Activated CD8-positive, alpha-beta memory T cell treated with anti-CD3 and anti-CD28 coated beads, Interleukin-2, amount 10 ng/mL, durations not matched to agents 7 days and 5 days (primary cell): ENCODE measurements around the gene COL15A1. TPM values are rescaled to one million over a fixed set of nuclear protein-coding genes. Genes with fewer than 3 reads are reported as not detected.

ENCODE experiments used
- ATAC-seq: fragments of 150-1000 bp; cut with Tn5 transposase; one replicate; pipeline ENCODE4 v1.10.0; 2021; ENCODE audit warnings: moderate library complexity
- CTCF ChIA-PET: fragments of 350-600 bp; sonication (Branson Sonifier 250); formaldehyde crosslinking; loops from one replicate; lab custom pipeline; 2021; ENCODE audit warnings: antibody characterized with exemption; lab: Charles Lee
- DNase-seq: peaks from one replicate; pipeline ENCODE4 v3.0.0-alpha.2; 2020
- H3K27ac Mint-ChIP-seq: one replicate; pipeline ENCODE4 v1.8.0; 2021; ENCODE audit warnings: mild to moderate bottlenecking, mixed read lengths
- H3K27me3 Mint-ChIP-seq: one replicate; pipeline ENCODE4 v1.8.0; 2021; ENCODE audit warnings: mixed read lengths
- H3K36me3 Mint-ChIP-seq: one replicate; pipeline ENCODE4 v1.8.0; 2021; ENCODE audit warnings: mild to moderate bottlenecking, mixed read lengths
- H3K4me1 Mint-ChIP-seq: one replicate; pipeline ENCODE4 v1.8.0; 2021; ENCODE audit warnings: mixed read lengths
- H3K4me3 Mint-ChIP-seq: one replicate; pipeline ENCODE4 v1.8.0; 2021; ENCODE audit warnings: mild to moderate bottlenecking, moderate library complexity, mixed read lengths
- H3K9me3 Mint-ChIP-seq: one replicate; pipeline ENCODE4 v1.8.0; 2022; ENCODE audit warnings: low read depth, mixed read lengths
- total RNA-seq, 2 experiments: library from RNA; stranded (reverse); gene quantifications; one replicate each; pipeline ENCODE4 v1.2.3, GENCODE V29; 2021

COL15A1 gene
- total RNA-seq, 2 experiments from 2014 or later = 0.45 to 0.53 TPM

- H3K27me3 Mint-ChIP-seq = no peaks in the 10 kb centered on the region
- no peaks in the 10 kb centered on the region for H3K36me3 Mint-ChIP-seq
- DNase-seq = no peak
- no peak for ATAC-seq
- H3K9me3 Mint-ChIP-seq = no peaks in the 10 kb centered on the region
- no peak overlapping the region for H3K27ac Mint-ChIP-seq
- no peak overlapping the region for H3K4me3 Mint-ChIP-seq
- CTCF ChIA-PET = interaction anchor here (0.7 to 2.1 kb wide), 3 partner anchors 9 to 25 kb away, joined by 3 to 5 read pairs (median 4); no protein-coding TSS in a partner anchor
- peaks cover 10% of the 10 kb centered on the region for H3K4me1 Mint-ChIP-seq
Measured at GRCh38 chr9:99024959-99025358, 81.3 kb downstream of the COL15A1 start.

- ATAC-seq (no peak), DNase-seq (no peak)
- H3K36me3 Mint-ChIP-seq = peaks cover 2% of the 10 kb centered on the region
- peaks cover 17% of the 10 kb centered on the region for H3K4me1 Mint-ChIP-seq
- no peaks in the 10 kb centered on the region for H3K9me3 Mint-ChIP-seq
- H3K27ac Mint-ChIP-seq = no peak overlapping the region
- CTCF ChIA-PET = interaction anchor here (1.6 kb wide), 1 partner anchor 8 kb away, joined by 3 read pairs; no protein-coding TSS in a partner anchor
- H3K4me3 Mint-ChIP-seq = no peak overlapping the region
- H3K27me3 Mint-ChIP-seq = no peaks in the 10 kb centered on the region
Measured at GRCh38 chr9:99025616-99026270, 82.0 kb downstream of the COL15A1 start.

- CTCF ChIA-PET = interaction anchor here (0.6 to 1.6 kb wide), 5 partner anchors 8 to 997 kb away, joined by 3 to 5 read pairs (median 3); no protein-coding TSS in a partner anchor
- H3K36me3 Mint-ChIP-seq = peaks cover 2% of the 10 kb centered on the region
- no peak overlapping the region for H3K4me3 Mint-ChIP-seq
- H3K4me1 Mint-ChIP-seq = peaks cover 17% of the 10 kb centered on the region
- DNase-seq (no peak), ATAC-seq (no peak)
- H3K27me3 Mint-ChIP-seq = no peaks in the 10 kb centered on the region
- H3K9me3 Mint-ChIP-seq = no peaks in the 10 kb centered on the region
- H3K27ac Mint-ChIP-seq = no peak overlapping the region
Measured at GRCh38 chr9:99026271-99026955, 82.7 kb downstream of the COL15A1 start.

GRCh38 chr9:99026956-99027298 lies 83.2 kb downstream of the COL15A1 start:
- ATAC-seq = no peak
- no peaks in the 10 kb centered on the region for H3K9me3 Mint-ChIP-seq
- H3K27ac Mint-ChIP-seq = no peak overlapping the region
- CTCF ChIA-PET = interaction anchor here (0.6 to 1.6 kb wide), 5 partner anchors 9 to 996 kb away, joined by 3 to 5 read pairs (median 3); no protein-coding TSS in a partner anchor
- no peak for DNase-seq
- H3K4me1 Mint-ChIP-seq = peaks cover 17% of the 10 kb centered on the region
- H3K36me3 Mint-ChIP-seq = peaks cover 2% of the 10 kb centered on the region
- H3K4me3 Mint-ChIP-seq = no peak overlapping the region
- no peaks in the 10 kb centered on the region for H3K27me3 Mint-ChIP-seq

- Mint-ChIP-seq H3K9me3 (no peaks in the 10 kb centered on the region), H3K27ac (no peak overlapping the region), H3K4me3 (no peak overlapping the region)
Measured at GRCh38 chr9:99027443-99027842, 83.7 kb downstream of the COL15A1 start.

DNA sequence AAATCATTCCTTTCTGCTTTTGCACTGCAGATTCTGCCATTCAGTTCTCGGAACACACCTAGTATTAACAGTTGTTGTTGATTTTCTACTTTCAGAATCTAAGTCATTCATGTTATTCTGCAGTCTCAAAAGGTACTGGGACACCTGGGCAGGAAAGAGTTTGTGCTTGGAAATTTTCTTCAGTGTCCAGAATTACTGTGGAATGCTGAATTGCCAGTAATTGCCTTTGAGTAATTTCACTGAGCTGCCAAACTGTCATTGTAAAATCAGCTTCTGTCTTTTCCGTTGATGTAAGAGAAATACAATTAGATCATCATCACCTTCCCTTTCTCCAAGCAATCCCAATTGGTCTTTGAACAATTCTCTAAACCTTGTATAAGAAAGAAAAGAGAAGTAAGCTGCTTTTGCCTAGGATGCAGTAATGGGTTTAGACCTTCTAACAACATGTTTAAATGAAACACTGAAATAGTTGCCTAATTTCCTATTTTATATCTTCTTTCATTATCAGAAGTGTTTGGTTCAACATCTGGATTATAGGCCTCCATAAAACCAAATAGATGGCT lies 85.5 kb downstream of the COL15A1 start:
- CTCF ChIA-PET = interaction anchor here (1.0 to 1.5 kb wide), 3 partner anchors 16 to 26 kb away, joined by 3 to 6 read pairs (median 3); no protein-coding TSS in a partner anchor
- peaks cover 2% of the 10 kb centered on the region for H3K36me3 Mint-ChIP-seq
- H3K4me1 Mint-ChIP-seq = peaks cover 28% of the 10 kb centered on the region
- no peak for ATAC-seq
- H3K4me3 Mint-ChIP-seq = no peak overlapping the region
- H3K27me3 Mint-ChIP-seq = no peaks in the 10 kb centered on the region
- H3K27ac Mint-ChIP-seq = no peak overlapping the region
- no peaks in the 10 kb centered on the region for H3K9me3 Mint-ChIP-seq
- no peak for DNase-seq

More at GRCh38 chr9:99027443-99027842, 83.7 kb downstream of the COL15A1 start:
- peaks cover 17% of the 10 kb centered on the region for H3K4me1 Mint-ChIP-seq
- CTCF ChIA-PET = interaction anchor here (1.1 to 1.5 kb wide), 4 partner anchors 10 to 86 kb away, joined by 3 to 5 read pairs (median 3); no protein-coding TSS in a partner anchor
- DNase-seq (no peak), ATAC-seq (no peak)
- H3K27me3 Mint-ChIP-seq = no peaks in the 10 kb centered on the region
- H3K36me3 Mint-ChIP-seq = peaks cover 2% of the 10 kb centered on the region

- Mint-ChIP-seq H3K36me3 (peaks cover 2% of the 10 kb centered on the region), H3K4me3 (no peak overlapping the region), H3K27ac (no peak overlapping the region), H3K27me3 (no peaks in the 10 kb centered on the region), H3K4me1 (peaks cover 34% of the 10 kb centered on the region), H3K9me3 (no peaks in the 10 kb centered on the region)
- CTCF ChIA-PET = interaction anchor here (0.9 to 1.2 kb wide), 3 partner anchors 17 to 32 kb away, joined by 4 to 6 read pairs (median 6); no protein-coding TSS in a partner anchor
- ATAC-seq = no peak
- DNase-seq = no peak
Measured at GRCh38 chr9:99030092-99030511, 86.4 kb downstream of the COL15A1 start.

GRCh38 chr9:99030610-99031109 lies 87.0 kb downstream of the COL15A1 start:
- no peak for ATAC-seq
- Mint-ChIP-seq H3K27ac (no peak overlapping the region), H3K4me3 (no peak overlapping the region), H3K4me1 (peaks cover 40% of the 10 kb centered on the region), H3K27me3 (no peaks in the 10 kb centered on the region), H3K9me3 (no peaks in the 10 kb centered on the region), H3K36me3 (peaks cover 2% of the 10 kb centered on the region)
- CTCF ChIA-PET = interaction anchor here (0.9 to 1.2 kb wide), 3 partner anchors 17 to 32 kb away, joined by 4 to 6 read pairs (median 6); no protein-coding TSS in a partner anchor
- no peak for DNase-seq

GRCh38 chr9:99031319-99031718 lies 87.6 kb downstream of the COL15A1 start:
- no peaks in the 10 kb centered on the region for H3K27me3 Mint-ChIP-seq
- H3K4me3 Mint-ChIP-seq = no peak overlapping the region
- H3K4me1 Mint-ChIP-seq = peaks cover 42% of the 10 kb centered on the region
- CTCF ChIA-PET = no interaction called here
- H3K27ac Mint-ChIP-seq = no peak overlapping the region
- DNase-seq = no peak
- ATAC-seq = no peak
- peaks cover 2% of the 10 kb centered on the region for H3K36me3 Mint-ChIP-seq
- H3K9me3 Mint-ChIP-seq = no peaks in the 10 kb centered on the region

GRCh38 chr9:99031994-99032393 lies 88.3 kb downstream of the COL15A1 start:
- Mint-ChIP-seq H3K9me3 (no peaks in the 10 kb centered on the region), H3K27me3 (no peaks in the 10 kb centered on the region), H3K27ac (no peak overlapping the region), H3K4me3 (no peak overlapping the region), H3K4me1 (peaks cover 40% of the 10 kb centered on the region), H3K36me3 (peaks cover 2% of the 10 kb centered on the region)
- CTCF ChIA-PET = no interaction called here
- DNase-seq (no peak), ATAC-seq (no peak)

DNA sequence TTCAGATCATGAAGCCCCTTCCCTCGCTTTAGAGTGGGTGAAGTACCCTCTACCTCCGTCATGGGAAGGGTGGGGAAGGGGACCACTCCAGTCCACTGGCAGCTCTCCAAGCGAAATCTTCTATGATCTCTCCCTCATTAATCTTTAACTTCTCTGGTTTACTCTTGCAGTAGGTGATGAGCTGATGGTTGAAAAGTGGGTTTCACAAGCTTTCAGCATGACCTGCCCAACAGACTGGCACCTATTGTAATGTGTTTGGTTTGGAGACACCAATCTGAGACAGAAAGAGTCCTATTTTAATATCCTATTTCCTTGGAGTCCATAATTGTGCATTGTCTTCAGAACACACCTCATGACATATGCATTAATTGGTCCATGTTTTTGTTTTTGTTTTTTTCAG lies 90.4 kb downstream of the COL15A1 start:
- Mint-ChIP-seq H3K27ac (no peak overlapping the region), H3K9me3 (no peaks in the 10 kb centered on the region), H3K4me3 (no peak overlapping the region), H3K4me1 (peaks cover 46% of the 10 kb centered on the region), H3K36me3 (peaks cover 2% of the 10 kb centered on the region), H3K27me3 (no peaks in the 10 kb centered on the region)
- CTCF ChIA-PET = interaction anchor here (0.9 to 1.8 kb wide), 3 partner anchors 11 to 186 kb away, joined by 3 to 6 read pairs (median 4); no protein-coding TSS in a partner anchor
- DNase-seq = no peak
- no peak for ATAC-seq

DNA sequence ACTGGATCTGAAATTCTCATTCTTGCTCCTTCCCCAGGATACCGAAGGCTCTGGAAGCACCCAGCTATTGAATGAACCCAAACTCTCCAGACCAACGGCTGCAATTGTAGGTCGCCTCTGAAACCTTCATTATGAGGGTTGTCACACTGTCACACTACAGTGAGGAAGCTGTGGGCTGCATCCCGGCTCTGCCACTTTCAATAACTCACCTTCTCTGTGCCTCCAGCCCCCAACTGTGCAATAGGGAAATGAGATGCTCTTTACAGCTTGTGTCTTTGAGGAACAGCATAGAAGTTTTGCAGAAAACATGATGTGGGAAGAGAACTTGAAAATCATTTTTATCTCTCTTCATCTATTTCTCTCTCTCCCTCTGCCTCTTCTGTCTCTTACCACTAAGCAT lies 91.6 kb downstream of the COL15A1 start:
- DNase-seq (no peak), ATAC-seq (no peak)
- CTCF ChIA-PET = interaction anchor here (1.2 to 1.6 kb wide), 2 partner anchors 9 to 20 kb away, joined by 3 to 4 read pairs; no protein-coding TSS in a partner anchor
- Mint-ChIP-seq H3K27me3 (no peaks in the 10 kb centered on the region), H3K9me3 (no peaks in the 10 kb centered on the region), H3K4me1 (peaks cover 50% of the 10 kb centered on the region), H3K27ac (no peak overlapping the region), H3K4me3 (no peak overlapping the region), H3K36me3 (peaks cover under 1% of the 10 kb centered on the region)
